Fibroblast of upper back skin (primary cell): ENCODE measurements around the gene KCNG4.

Experiments used
- DNase-seq: peaks from one replicate; pipeline ENCODE4 v3.0.0-alpha.2; 2013

Gene KCNG4

GRCh38 chr16:84262939-84263338 lies 23.1 kb upstream of the KCNG4 start:
- DNase-seq = no peak

GRCh38 chr16:84262031-84262430 lies 22.2 kb upstream of the KCNG4 start:
- no peak for DNase-seq

DNA sequence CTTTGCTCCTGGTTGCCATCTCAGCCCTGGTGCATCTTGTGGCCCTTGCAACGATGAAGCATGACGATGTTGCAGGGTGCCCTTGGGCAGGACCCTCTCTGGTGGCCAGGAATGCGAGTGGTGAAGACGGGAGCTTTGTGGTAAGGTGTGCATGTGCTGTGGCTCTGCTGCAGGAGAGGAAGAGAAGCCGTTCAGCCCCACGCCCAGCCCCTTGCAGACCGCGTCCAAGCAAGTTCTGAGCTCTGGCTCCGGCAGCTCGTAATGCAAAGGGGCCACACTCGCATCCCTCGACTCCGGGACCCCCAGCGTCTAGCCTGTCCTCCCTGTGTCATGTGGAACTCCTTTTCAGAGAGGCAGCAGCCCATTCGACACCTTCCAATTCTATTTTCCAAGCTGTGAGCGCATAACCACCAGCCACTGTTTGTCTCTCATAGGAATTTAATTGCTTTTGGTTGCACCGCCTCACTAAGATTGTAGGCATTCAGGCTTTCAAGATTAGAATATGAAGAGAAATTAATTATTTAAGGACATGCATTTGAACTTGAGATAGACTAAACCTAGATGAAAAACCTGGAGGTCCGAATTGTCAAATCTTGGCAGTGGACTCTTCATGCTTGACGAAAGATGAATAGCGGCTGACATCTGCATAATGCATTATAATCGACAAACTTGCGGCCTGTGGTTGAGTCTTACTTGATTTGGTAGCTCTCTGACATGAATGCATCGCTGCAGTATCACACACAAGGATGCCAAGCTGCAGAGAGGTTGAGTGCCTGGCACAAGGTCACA lies 21.1 kb upstream of the KCNG4 start:
- DNase-seq = no peak

DNA sequence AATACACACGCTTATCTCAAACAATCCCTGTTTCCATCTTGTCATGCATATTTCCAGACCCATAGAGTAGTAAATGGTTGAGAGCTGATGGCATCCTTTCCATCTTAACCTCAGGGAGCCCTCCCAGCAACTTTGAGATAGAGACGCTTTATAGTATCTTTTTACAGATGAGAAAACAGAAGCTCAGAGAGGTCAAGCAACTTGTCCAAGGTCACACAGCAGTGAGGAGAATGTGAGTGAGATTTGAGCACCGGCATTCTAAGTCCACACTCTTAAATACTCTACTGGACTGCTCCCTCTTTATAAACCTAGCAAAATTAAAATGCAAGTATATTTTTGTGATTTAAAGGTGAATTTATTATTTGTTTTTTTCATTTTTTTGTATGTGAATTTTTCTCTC lies 19.9 kb upstream of the KCNG4 start:
- no peak for DNase-seq

GRCh38 chr16:84258266-84258665 lies 18.5 kb upstream of the KCNG4 start:
- DNase-seq = no peak

DNA sequence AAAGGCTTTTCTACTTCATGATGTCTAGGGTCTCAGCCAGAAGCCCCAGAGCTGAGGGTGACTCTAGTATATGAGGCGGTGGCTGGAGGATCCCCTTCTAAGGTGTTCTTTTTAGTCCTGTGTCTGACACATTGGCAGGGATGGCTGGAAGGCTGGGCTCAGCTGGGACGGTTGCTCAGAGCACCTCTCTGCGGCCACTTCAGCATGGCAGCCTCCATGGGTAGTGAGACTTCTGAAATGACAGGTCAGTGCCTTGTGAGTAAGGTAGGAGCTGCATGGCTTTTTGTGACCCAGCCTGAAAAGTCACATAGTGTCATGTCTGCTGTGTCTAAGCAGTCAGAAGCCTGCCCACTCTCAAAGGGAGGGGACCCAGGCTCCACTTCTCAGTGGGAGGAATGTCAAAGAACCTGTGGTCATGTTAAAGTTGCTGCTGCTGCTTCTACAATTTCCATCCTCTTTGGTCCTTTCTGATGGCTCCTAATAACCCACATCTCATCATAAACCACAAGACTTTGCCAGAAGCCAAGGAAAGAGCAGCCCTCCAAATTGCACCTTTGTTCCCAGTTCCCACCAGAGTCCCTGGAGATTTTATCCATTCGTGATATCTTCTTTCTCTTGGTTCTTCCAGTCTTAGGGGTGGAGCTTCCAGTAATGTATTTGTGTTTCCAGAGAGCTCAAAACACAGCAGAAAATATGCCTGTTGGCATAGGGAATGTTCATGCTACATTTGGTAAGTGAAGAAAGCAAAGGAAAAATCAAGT lies 15.4 kb upstream of the KCNG4 start:
- DNase-seq = no peak

DNA sequence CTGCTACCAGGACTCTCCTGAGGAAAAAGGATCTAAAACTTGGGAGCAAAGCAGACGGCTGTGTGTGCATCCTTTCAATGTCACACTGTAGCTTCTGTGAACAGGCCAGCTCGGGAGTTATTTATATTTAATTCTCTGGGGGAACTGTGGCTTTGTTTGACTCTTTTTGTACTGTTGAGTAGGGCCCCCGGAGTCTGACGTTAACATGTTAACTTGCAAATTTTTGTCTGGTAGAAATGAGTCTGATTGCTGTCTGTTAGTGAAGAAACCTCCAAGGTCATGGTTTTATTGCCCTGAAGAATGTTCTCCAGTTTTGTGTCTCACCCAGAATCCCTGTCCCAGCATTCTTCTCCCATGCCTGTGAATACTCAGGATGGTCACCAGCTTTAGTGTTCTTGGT lies 14.2 kb upstream of the KCNG4 start:
- DNase-seq = no peak

DNA sequence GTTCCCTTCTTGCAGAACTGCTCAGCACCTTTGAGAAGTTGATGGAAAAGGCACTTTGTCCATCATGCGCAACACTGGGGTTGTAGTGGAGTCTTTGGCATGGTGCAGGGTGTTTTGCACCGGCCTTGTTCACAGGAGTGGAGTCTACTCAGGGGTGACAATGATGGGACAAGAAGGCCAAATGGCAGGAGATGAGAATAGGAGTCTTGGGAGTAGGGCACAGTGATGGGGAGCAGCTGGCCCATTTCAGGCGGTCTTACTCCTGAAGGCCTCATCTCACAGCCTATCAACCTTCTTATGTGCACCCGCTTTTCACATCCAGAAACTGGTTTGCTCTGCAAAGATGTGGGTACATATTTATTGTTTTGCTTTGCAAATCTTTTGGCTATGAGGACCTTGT lies 13.4 kb upstream of the KCNG4 start:
- no peak for DNase-seq

- DNase-seq = no peak
Observed at GRCh38 chr16:84252184-84252583, 12.4 kb upstream of the KCNG4 start.

GRCh38 chr16:84247844-84248243 lies 8.0 kb upstream of the KCNG4 start:
- DNase-seq = peak; percentile 15

GRCh38 chr16:84247331-84247730 lies 7.5 kb upstream of the KCNG4 start:
- no peak for DNase-seq

DNA sequence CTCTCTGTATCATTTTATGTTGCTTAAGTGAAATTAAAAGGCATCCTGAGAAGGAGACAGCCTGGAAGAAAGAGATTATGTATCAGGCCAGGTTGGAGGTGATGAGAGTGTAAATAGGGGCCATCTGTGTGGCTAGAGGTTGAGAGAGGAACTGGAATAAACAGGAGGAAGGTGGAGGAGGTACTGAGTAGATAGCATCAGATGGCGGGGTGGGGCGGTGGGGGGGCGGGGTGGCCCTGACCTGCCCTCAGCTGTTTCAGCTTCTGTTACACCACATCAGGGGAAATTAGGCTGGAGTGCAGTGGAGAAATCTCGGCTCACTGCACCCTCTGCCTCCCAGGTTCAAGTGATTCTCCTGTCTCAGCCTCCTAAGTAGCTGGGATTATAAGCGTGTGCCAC lies 6.9 kb upstream of the KCNG4 start:
- DNase-seq = no peak

GRCh38 chr16:84245956-84246678 lies 6.3 kb upstream of the KCNG4 start:
- no peak for DNase-seq

GRCh38 chr16:84244728-84245127 lies 4.9 kb upstream of the KCNG4 start:
- no peak for DNase-seq

GRCh38 chr16:84243732-84244131 lies 3.9 kb upstream of the KCNG4 start:
- DNase-seq = no peak

DNA sequence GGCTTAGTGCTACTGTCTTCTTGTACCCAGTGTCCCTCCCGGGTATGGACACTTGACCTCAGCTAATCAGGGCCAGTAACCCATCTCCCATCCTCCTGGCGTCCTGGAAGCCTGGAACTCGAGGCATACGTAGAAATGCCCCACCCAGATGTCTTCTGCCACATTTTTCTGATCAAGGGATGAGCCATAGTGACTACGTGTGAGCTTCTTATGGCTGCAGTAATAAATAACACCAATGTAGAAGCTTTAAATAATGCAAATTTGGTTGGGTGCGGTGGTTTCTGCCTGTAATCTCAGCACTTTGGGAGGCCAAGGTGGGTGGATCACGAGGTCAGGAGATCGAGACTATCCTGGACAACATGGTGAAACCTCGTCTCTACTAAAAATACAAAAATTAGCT lies 3.0 kb upstream of the KCNG4 start:
- no peak for DNase-seq

GRCh38 chr16:84241778-84242177 lies 2.0 kb upstream of the KCNG4 start:
- DNase-seq = no peak

DNA sequence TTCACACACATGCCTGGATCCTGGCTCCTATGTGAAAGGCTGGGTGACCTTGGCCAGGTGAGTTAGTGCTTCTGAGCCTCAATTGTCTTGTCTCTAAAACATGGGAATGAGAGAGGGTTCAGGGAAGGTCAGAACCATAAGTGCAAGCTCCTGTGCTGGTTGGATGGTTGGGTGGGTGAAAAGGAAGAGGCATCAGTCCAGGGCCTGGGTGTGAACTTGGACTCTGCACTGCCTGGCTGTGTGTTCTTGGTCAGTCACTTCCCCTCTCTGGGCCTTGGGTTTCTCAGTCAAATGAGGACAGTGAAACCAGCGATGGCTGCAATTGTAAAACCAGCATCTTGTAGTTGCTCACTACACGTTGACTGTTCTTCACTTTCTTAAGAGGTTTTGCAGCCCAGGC lies 643 bp upstream of the KCNG4 start:
- no peak for DNase-seq

GRCh38 chr16:84239141-84239769 lies 557 bp downstream of the KCNG4 start:
- DNase-seq = no peak

DNA sequence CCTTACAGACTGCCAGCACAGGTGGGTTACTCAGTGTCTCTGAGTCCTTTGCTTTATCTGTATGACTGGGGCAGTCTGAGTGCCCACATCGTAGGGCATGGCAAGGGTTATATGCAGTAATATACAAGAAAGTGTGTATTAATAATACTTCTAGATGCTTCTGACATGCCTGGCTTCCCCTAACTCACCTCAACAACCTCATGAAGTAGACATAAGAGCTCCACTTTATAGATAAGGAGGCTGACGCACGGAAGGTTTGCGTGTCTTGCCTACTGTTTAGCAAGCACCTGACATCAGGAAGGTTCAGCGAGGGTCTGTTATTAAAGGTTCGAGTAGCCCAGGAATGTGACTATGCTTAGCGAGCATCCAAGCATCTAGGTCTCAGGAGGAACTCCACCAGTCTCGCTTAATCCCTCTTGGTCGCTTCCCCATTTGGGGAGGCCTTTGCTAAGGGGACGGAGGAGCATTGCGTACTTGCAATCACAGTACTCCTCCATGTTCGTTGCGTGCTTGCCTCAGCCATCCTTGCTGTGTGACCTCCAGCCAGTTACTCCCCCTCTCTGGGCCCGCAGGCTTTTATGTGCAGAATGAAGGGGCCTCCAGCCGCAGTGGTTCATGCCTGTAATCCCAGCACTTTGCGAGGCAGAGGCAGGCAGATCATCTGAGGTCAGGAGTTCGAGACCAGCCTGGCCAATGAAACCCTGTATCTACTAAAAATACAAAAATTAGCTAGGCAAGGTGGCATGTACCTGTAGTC lies 1.6 kb downstream of the KCNG4 start:
- DNase-seq = no peak

GRCh38 chr16:84236671-84237070 lies 3.1 kb downstream of the KCNG4 start:
- DNase-seq = no peak
